Measurements from ENCODE around the gene CDC20.

Gene CDC20

GRCh38 chr1:43315963-43316737 lies 42.6 kb upstream of the CDC20 start:
- Histone ChIP-seq H3K4me2 (ENCODE audit: low read length) (no peak overlapping the region), H2AFZ (ENCODE audit: low read depth, low read length) (no peak overlapping the region), H3K79me2 (ENCODE audit: low read length) (no peaks in the 10 kb centered on the region), H3K4me3 (ENCODE audit: low read length) (no peak overlapping the region), H3K27me3 (ENCODE audit: low read depth, low read length) (no peaks in the 10 kb centered on the region), H3K36me3 (replicated peaks; ENCODE audit: low read depth, low read length) (no peaks in the 10 kb centered on the region), H3K4me1 (ENCODE audit: low read length) (no peaks in the 10 kb centered on the region), H3K27ac (ENCODE audit: low read length) (no peak overlapping the region), H4K20me1 (ENCODE audit: insufficient read depth, low read length) (no peaks in the 10 kb centered on the region), H3K9me3 (ENCODE audit: insufficient read depth, low read length) (no peaks in the 10 kb centered on the region), H3K9ac (ENCODE audit: low read length) (no peak overlapping the region)
- no peak for TF ChIP-seq EZH2phosphoT487 (IDR thresholded peaks at IDR 0.05; ENCODE audit: low read depth)
- TF ChIP-seq, protein P1, sequence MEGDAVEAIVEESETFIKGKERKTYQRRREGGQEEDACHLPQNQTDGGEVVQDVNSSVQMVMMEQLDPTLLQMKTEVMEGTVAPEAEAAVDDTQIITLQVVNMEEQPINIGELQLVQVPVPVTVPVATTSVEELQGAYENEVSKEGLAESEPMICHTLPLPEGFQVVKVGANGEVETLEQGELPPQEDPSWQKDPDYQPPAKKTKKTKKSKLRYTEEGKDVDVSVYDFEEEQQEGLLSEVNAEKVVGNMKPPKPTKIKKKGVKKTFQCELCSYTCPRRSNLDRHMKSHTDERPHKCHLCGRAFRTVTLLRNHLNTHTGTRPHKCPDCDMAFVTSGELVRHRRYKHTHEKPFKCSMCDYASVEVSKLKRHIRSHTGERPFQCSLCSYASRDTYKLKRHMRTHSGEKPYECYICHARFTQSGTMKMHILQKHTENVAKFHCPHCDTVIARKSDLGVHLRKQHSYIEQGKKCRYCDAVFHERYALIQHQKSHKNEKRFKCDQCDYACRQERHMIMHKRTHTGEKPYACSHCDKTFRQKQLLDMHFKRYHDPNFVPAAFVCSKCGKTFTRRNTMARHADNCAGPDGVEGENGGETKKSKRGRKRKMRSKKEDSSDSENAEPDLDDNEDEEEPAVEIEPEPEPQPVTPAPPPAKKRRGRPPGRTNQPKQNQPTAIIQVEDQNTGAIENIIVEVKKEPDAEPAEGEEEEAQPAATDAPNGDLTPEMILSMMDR (IDR thresholded peaks at IDR 0.05; ENCODE audit: low read depth, low read length) = no peak

GRCh38 chr1:43316738-43317520 lies 41.9 kb upstream of the CDC20 start:
- TF ChIP-seq, protein P1 (IDR thresholded peaks at IDR 0.05; ENCODE audit: low read depth, low read length) = no peak
- no peak for TF ChIP-seq EZH2phosphoT487 (IDR thresholded peaks at IDR 0.05; ENCODE audit: low read depth)
- H2AFZ ChIP-seq (ENCODE audit: low read depth, low read length) = no peak overlapping the region
- H3K27ac ChIP-seq (ENCODE audit: low read length) = no peak overlapping the region
- H3K4me1 ChIP-seq (ENCODE audit: low read length) = no peaks in the 10 kb centered on the region
- no peak overlapping the region for H3K4me3 ChIP-seq (ENCODE audit: low read length)
- no peaks in the 10 kb centered on the region for H3K36me3 ChIP-seq (replicated peaks; ENCODE audit: low read depth, low read length)
- no peak overlapping the region for H3K9ac ChIP-seq (ENCODE audit: low read length)
- no peaks in the 10 kb centered on the region for H4K20me1 ChIP-seq (ENCODE audit: insufficient read depth, low read length)
- no peaks in the 10 kb centered on the region for H3K79me2 ChIP-seq (ENCODE audit: low read length)
- H3K9me3 ChIP-seq (ENCODE audit: insufficient read depth, low read length) = no peaks in the 10 kb centered on the region
- no peak overlapping the region for H3K4me2 ChIP-seq (ENCODE audit: low read length)
- H3K27me3 ChIP-seq (ENCODE audit: low read depth, low read length) = no peaks in the 10 kb centered on the region

GRCh38 chr1:43317817-43318471 lies 40.8 kb upstream of the CDC20 start:
- no peaks in the 10 kb centered on the region for H3K9me3 ChIP-seq (ENCODE audit: insufficient read depth, low read length)
- no peak overlapping the region for H2AFZ ChIP-seq (ENCODE audit: low read depth, low read length)
- no peaks in the 10 kb centered on the region for H3K4me1 ChIP-seq (ENCODE audit: low read length)
- H3K4me2 ChIP-seq (ENCODE audit: low read length) = no peak overlapping the region
- H3K27me3 ChIP-seq (ENCODE audit: low read depth, low read length) = no peaks in the 10 kb centered on the region
- H3K9ac ChIP-seq (ENCODE audit: low read length) = no peak overlapping the region
- no peak overlapping the region for H3K27ac ChIP-seq (ENCODE audit: low read length)
- no peak overlapping the region for H3K4me3 ChIP-seq (ENCODE audit: low read length)
- TF ChIP-seq, protein P1 (IDR thresholded peaks at IDR 0.05; ENCODE audit: low read depth, low read length) = no peak
- no peak for TF ChIP-seq EZH2phosphoT487 (IDR thresholded peaks at IDR 0.05; ENCODE audit: low read depth)
- H3K36me3 ChIP-seq (replicated peaks; ENCODE audit: low read depth, low read length) = no peaks in the 10 kb centered on the region
- H4K20me1 ChIP-seq (ENCODE audit: insufficient read depth, low read length) = no peaks in the 10 kb centered on the region
- H3K79me2 ChIP-seq (ENCODE audit: low read length) = no peaks in the 10 kb centered on the region

- no peaks in the 10 kb centered on the region for H3K9me3 ChIP-seq (ENCODE audit: insufficient read depth, low read length)
- H2AFZ ChIP-seq (ENCODE audit: low read depth, low read length) = no peak overlapping the region
- H3K27me3 ChIP-seq (ENCODE audit: low read depth, low read length) = no peaks in the 10 kb centered on the region
- no peak overlapping the region for H3K9ac ChIP-seq (ENCODE audit: low read length)
- no peaks in the 10 kb centered on the region for H3K4me1 ChIP-seq (ENCODE audit: low read length)
- no peak overlapping the region for H3K4me2 ChIP-seq (ENCODE audit: low read length)
- no peak overlapping the region for H3K4me3 ChIP-seq (ENCODE audit: low read length)
- H4K20me1 ChIP-seq (ENCODE audit: insufficient read depth, low read length) = no peaks in the 10 kb centered on the region
- TF ChIP-seq, protein P1 (IDR thresholded peaks at IDR 0.05; ENCODE audit: low read depth, low read length) = no peak
- no peak for TF ChIP-seq EZH2phosphoT487 (IDR thresholded peaks at IDR 0.05; ENCODE audit: low read depth)
- H3K36me3 ChIP-seq (replicated peaks; ENCODE audit: low read depth, low read length) = no peaks in the 10 kb centered on the region
- no peak overlapping the region for H3K27ac ChIP-seq (ENCODE audit: low read length)
- no peaks in the 10 kb centered on the region for H3K79me2 ChIP-seq (ENCODE audit: low read length)
These were observed 40.0 kb upstream of the CDC20 start for GRCh38 chr1:43318831-43319230.

Data from OCI-LY3 (cell line).